Endodermal cell (in vitro differentiated cells): Measurements from ENCODE around the gene LHFPL2. TPM values are rescaled to one million over a fixed set of nuclear protein-coding genes. Genes with fewer than 3 reads are reported as not detected.

Source experiments
- DNase-seq: peaks from one replicate; pipeline ENCODE4 v3.0.0-alpha.2; 2017
- H3K27ac ChIP-seq: 2 replicates; pipeline ENCODE4 v1.5.1; 2013; ENCODE audit warnings: mild to moderate bottlenecking, low read depth, low read length, moderate library complexity
- H3K27me3 ChIP-seq: 2 replicates; pipeline ENCODE4 v1.6.1; 2013; ENCODE audit warnings: mild to moderate bottlenecking, low read length, moderate library complexity; ENCODE audit not compliant: insufficient read depth, control insufficient read depth, poor library complexity, severe bottlenecking
- H3K36me3 ChIP-seq: 2 replicates; pipeline ENCODE4 v1.7.0; 2013; ENCODE audit warnings: mild to moderate bottlenecking, low read length, moderate library complexity; ENCODE audit not compliant: control insufficient read depth, insufficient read depth
- H3K4me1 ChIP-seq: one replicate; pipeline ENCODE4 v1.7.0; 2013; ENCODE audit warnings: low read length; ENCODE audit not compliant: control insufficient read depth, insufficient read depth
- H3K4me3 ChIP-seq: 2 replicates; pipeline ENCODE4 v1.5.1; 2013; ENCODE audit warnings: mild to moderate bottlenecking, low read length, moderate library complexity
- H3K9ac ChIP-seq: 2 replicates; pipeline ENCODE4 v1.6.1; 2013; ENCODE audit warnings: mild to moderate bottlenecking, low read length, moderate library complexity; ENCODE audit not compliant: poor library complexity, severe bottlenecking; ENCODE audit errors: extremely low read depth
- H3K9me3 ChIP-seq: 2 replicates; pipeline ENCODE4 v1.6.1; 2013; ENCODE audit warnings: mild to moderate bottlenecking, low read length, moderate library complexity; ENCODE audit not compliant: control insufficient read depth
- H3K27ac Mint-ChIP-seq: 2 replicates; pipeline ENCODE4 v1.8.0; 2020; ENCODE audit warnings: mixed read lengths
- H3K27me3 Mint-ChIP-seq: 2 replicates; pipeline ENCODE4 v1.8.0; 2021; ENCODE audit warnings: mild to moderate bottlenecking, mixed read lengths; ENCODE audit not compliant: insufficient read depth
- H3K36me3 Mint-ChIP-seq: 2 replicates; pipeline ENCODE4 v1.8.0; 2020; ENCODE audit warnings: low read depth, mixed read lengths
- H3K4me1 Mint-ChIP-seq: 2 replicates; pipeline ENCODE4 v1.8.0; 2020; ENCODE audit warnings: mixed read lengths
- H3K4me3 Mint-ChIP-seq: 2 replicates; pipeline ENCODE4 v1.8.0; 2020; ENCODE audit warnings: mild to moderate bottlenecking, moderate library complexity, mixed read lengths
- H3K9me3 Mint-ChIP-seq: 2 replicates; pipeline ENCODE4 v1.8.0; 2020; ENCODE audit warnings: mild to moderate bottlenecking, mixed read lengths
- WGBS, 2 experiments: methylation state at CpG; one replicate each; pipeline versions ENCODE4 v1.1.5 to v1.1.7; 2013; ENCODE audit warnings: missing lambda C conversion rate in 2 of 2, mixed read lengths in 1 of 2; ENCODE audit not compliant: insufficient coverage in 1 of 2, insufficient read length in 1 of 2; 5-methylcytosine and 5-hydroxymethylcytosine counted together
- total RNA-seq, 2 donors: library from RNA; stranded (reverse); fragmentation: NEBNext Ultra II Directional in 1 of 2; extraction: Animal tissue kit (Norgen Biotek cat#: 25700) in 1 of 2; gene quantifications; 2 replicates in 1 of 2; 3 replicates in 1 of 2; pipeline ENCODE4 v1.2.1, GENCODE V29; 2021
- TF ChIP-seq, protein P1 (sequence below): fragments of 200-600 bp; sonication (generic); conservative IDR thresholded peaks from 2 replicates; pipeline ENCODE4 v1.5.0; 2021; ENCODE audit warnings: antibody characterized with exemption, mild to moderate bottlenecking

The LHFPL2 gene
- total RNA-seq, 2 donors from 2014 or later, result 136 to 238 TPM

DNA sequence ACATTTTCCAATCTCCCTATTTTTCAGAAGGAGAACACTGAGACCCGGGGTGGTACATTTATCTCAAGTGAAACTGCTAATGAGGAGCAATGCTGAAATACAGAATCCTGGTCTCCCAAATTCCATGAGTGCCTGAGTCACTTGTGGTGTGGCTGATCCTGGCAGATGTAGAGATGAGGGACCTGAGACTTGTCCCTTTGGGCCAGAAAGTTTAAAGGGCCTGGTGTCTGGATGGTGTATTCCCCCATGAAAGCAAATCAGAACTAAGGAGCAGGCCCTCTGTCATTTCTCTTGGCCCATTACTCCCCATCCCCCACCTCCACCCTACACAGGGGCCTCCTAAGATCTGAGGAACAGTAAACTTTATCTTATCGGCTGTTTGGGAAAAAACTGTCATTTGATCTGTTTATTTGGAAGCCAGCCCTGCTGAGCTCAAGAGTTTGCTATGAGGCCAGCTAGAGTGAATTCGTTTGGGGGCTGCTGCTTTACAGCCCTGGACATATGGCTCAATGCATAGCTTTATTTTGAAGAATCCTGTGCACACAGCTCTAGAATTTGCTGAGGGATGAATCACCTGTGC is 140.3 kb downstream of the LHFPL2 start:
- H3K36me3 Mint-ChIP-seq, result peaks cover 50% of the 10 kb centered on the region
- no peak overlapping the region for H3K9ac ChIP-seq
- WGBS, 2 experiments, result 46 to 71% methylated on average over 2 to 3 of the region's 3 CpGs
- peaks cover 84% of the 10 kb centered on the region for H3K4me1 Mint-ChIP-seq
- H3K27me3 Mint-ChIP-seq, result peaks cover 4% of the 10 kb centered on the region
- peak overlapping the region; percentile 39 for H3K4me3 Mint-ChIP-seq
- peak overlapping the region; percentile 67 for H3K4me3 ChIP-seq
- no peaks in the 10 kb centered on the region for H3K9me3 Mint-ChIP-seq
- peak overlapping the region; percentile 76 for H3K27ac Mint-ChIP-seq
- H3K27me3 ChIP-seq, result no peaks in the 10 kb centered on the region
- H3K27ac ChIP-seq, result no peak overlapping the region
- no peaks in the 10 kb centered on the region for H3K9me3 ChIP-seq
- peaks cover 36% of the 10 kb centered on the region for H3K36me3 ChIP-seq
- TF ChIP-seq, protein P1, sequence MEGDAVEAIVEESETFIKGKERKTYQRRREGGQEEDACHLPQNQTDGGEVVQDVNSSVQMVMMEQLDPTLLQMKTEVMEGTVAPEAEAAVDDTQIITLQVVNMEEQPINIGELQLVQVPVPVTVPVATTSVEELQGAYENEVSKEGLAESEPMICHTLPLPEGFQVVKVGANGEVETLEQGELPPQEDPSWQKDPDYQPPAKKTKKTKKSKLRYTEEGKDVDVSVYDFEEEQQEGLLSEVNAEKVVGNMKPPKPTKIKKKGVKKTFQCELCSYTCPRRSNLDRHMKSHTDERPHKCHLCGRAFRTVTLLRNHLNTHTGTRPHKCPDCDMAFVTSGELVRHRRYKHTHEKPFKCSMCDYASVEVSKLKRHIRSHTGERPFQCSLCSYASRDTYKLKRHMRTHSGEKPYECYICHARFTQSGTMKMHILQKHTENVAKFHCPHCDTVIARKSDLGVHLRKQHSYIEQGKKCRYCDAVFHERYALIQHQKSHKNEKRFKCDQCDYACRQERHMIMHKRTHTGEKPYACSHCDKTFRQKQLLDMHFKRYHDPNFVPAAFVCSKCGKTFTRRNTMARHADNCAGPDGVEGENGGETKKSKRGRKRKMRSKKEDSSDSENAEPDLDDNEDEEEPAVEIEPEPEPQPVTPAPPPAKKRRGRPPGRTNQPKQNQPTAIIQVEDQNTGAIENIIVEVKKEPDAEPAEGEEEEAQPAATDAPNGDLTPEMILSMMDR, result no peak
- no peak for DNase-seq
- H3K4me1 ChIP-seq, result peaks cover 34% of the 10 kb centered on the region

GRCh38 chr5:78507531-78507930 is 141.0 kb downstream of the LHFPL2 start:
- Histone ChIP-seq H3K27me3 (no peaks in the 10 kb centered on the region), H3K4me3 (peak overlapping the region; percentile 67), H3K9ac (no peak overlapping the region), H3K27ac (no peak overlapping the region), H3K4me1 (peaks cover 37% of the 10 kb centered on the region), H3K36me3 (peaks cover 42% of the 10 kb centered on the region), H3K9me3 (no peaks in the 10 kb centered on the region)
- WGBS, 2 experiments, result 95 to 100% methylated on average over 1 to 2 of the region's 2 CpGs
- H3K36me3 Mint-ChIP-seq, result peaks cover 52% of the 10 kb centered on the region
- peaks cover 86% of the 10 kb centered on the region for H3K4me1 Mint-ChIP-seq
- no peak overlapping the region for H3K27ac Mint-ChIP-seq
- TF ChIP-seq, protein P1, result no peak
- no peaks in the 10 kb centered on the region for H3K9me3 Mint-ChIP-seq
- peak overlapping the region; percentile 39 for H3K4me3 Mint-ChIP-seq
- no peak for DNase-seq
- peaks cover 4% of the 10 kb centered on the region for H3K27me3 Mint-ChIP-seq

DNA sequence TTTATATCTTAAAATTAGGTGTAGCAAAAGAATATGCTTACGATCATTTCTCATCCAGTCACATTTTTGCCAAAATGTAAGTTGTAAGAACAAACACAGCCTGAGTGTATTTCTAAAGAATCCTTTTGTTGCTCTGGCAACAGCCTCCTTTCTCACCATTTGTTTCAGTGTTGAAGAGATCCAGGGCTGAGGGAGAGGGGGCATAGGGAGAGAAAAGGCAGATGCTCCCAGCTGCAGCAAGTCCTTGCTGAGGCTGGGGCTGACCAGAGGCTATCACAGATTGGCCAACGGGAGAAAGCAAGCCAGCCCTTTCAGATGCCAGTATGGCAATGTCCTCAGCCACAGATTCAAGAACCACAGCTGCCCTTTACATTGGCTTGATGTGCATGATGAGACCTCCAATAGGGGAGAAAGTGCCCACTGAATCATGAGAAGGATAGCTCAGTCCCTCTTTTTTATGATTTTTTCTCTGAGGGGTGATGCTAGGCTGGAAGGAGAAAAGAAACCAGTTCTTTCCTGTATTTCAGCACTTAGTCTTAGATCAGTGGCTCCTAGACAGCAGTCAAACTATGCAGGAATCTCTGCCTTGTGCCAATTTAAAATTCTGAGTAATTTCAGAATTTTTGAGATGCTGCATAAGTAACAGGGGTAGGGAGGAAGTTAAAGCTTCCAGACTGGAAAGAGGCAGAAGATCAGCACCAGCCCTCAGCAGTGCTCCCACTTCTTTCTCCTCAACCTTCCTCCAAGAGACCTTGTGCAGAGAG is 142.1 kb downstream of the LHFPL2 start:
- TF ChIP-seq, protein P1, result no peak

More for the DNA sequence above, 142.1 kb downstream of the LHFPL2 start:
- H3K27ac Mint-ChIP-seq, result no peak overlapping the region
- peaks cover 51% of the 10 kb centered on the region for H3K36me3 Mint-ChIP-seq
- peaks cover 90% of the 10 kb centered on the region for H3K4me1 Mint-ChIP-seq
- H3K9me3 Mint-ChIP-seq, result no peaks in the 10 kb centered on the region
- peak; percentile 25 for DNase-seq
- H3K9ac ChIP-seq, result no peak overlapping the region
- H3K27me3 Mint-ChIP-seq, result peaks cover 2% of the 10 kb centered on the region
- WGBS, 2 experiments, result 86 to 90% methylated on average over 1 to 2 of the region's 2 CpGs
- no peaks in the 10 kb centered on the region for H3K27me3 ChIP-seq
- no peaks in the 10 kb centered on the region for H3K9me3 ChIP-seq
- peaks cover 43% of the 10 kb centered on the region for H3K36me3 ChIP-seq
- H3K27ac ChIP-seq, result no peak overlapping the region
- H3K4me1 ChIP-seq, result peaks cover 42% of the 10 kb centered on the region
- no peak overlapping the region for H3K4me3 Mint-ChIP-seq
- no peak overlapping the region for H3K4me3 ChIP-seq
